LNCaP clone FGC (cell line): Measurements from ENCODE around the gene GREM2.
A peak's percentile ranks its signal among the peaks of the same experiment; 100 is the strongest.

ENCODE experiments used
- DNase-seq: peaks from one replicate; pipeline ENCODE4 v3.0.0-alpha.2; 2011; ENCODE audit warnings: low read depth
- H3K4me3 ChIP-seq: 2 replicates; pipeline ENCODE4 v1.5.1; 2011; ENCODE audit warnings: mild to moderate bottlenecking, low read depth, low read length, control low read depth
- TF ChIP-seq, protein P1 (sequence below): IDR thresholded peaks from 2 replicates; pipeline ENCODE4 v1.5.1; 2012; ENCODE audit warnings: mild to moderate bottlenecking; ENCODE audit not compliant: control insufficient read depth, insufficient read depth; ENCODE audit errors: extremely low read depth

Gene GREM2

GRCh38 chr1:240497908-240498307, 114.0 kb downstream of the GREM2 start:
- no peak for DNase-seq
- H3K4me3 ChIP-seq = no peak overlapping the region
- TF ChIP-seq, protein P1, sequence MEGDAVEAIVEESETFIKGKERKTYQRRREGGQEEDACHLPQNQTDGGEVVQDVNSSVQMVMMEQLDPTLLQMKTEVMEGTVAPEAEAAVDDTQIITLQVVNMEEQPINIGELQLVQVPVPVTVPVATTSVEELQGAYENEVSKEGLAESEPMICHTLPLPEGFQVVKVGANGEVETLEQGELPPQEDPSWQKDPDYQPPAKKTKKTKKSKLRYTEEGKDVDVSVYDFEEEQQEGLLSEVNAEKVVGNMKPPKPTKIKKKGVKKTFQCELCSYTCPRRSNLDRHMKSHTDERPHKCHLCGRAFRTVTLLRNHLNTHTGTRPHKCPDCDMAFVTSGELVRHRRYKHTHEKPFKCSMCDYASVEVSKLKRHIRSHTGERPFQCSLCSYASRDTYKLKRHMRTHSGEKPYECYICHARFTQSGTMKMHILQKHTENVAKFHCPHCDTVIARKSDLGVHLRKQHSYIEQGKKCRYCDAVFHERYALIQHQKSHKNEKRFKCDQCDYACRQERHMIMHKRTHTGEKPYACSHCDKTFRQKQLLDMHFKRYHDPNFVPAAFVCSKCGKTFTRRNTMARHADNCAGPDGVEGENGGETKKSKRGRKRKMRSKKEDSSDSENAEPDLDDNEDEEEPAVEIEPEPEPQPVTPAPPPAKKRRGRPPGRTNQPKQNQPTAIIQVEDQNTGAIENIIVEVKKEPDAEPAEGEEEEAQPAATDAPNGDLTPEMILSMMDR = no peak

DNA sequence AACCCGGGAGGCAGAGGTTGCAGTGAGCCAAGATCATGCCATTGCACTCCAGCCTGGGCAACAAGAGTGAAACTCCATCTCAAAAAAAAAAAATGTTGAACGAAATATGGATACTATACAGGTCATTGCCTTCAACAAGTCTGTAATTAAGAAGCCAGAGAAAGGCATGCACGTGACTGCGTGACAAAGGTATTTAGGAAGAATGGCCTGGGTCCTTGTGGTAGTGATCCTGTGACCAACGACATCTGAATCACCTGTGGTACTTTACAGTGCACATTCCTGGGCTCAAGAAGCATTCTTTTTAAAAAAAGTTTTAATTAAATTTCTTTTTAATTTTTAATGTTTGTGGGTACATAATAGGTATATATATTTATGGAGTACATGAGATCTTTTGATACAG, 115.0 kb downstream of the GREM2 start:
- no peak overlapping the region for H3K4me3 ChIP-seq
- TF ChIP-seq, protein P1 = no peak
- DNase-seq = no peak

DNA sequence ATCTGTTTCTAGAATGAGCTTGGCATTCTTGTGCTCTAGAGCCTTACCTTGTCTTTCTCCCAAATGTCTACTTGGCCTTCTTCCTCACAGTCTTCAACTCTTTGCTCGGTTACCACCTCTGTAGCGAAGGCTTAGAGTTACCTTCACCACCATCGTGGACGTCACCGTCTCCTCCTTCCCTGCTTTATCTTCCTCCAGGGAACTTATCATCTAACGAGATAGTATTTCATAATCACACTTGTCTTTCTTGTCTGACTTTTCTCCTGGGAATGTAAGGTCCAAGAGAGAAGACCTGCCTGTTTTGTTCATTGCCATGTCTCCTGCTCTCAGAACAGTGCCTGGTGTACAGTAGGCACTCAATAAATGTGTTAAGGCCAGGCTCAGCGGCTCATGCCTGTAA, 115.6 kb downstream of the GREM2 start:
- TF ChIP-seq, protein P1 = no peak
- no peak for DNase-seq

GRCh38 chr1:240495601-240496000, 116.4 kb downstream of the GREM2 start:
- TF ChIP-seq, protein P1 = no peak
- no peak overlapping the region for H3K4me3 ChIP-seq
- DNase-seq = no peak

More for the DNA sequence above, 115.6 kb downstream of the GREM2 start:
- H3K4me3 ChIP-seq = no peak overlapping the region

GRCh38 chr1:240492832-240493440, 119.0 kb downstream of the GREM2 start:
- TF ChIP-seq, protein P1 = peak; percentile 29
- peak; percentile 17 for DNase-seq
- H3K4me3 ChIP-seq = no peak overlapping the region

GRCh38 chr1:240491796-240492195, 120.2 kb downstream of the GREM2 start:
- no peak for DNase-seq
- H3K4me3 ChIP-seq = no peak overlapping the region
- TF ChIP-seq, protein P1 = no peak

GRCh38 chr1:240491156-240491555, 120.8 kb downstream of the GREM2 start:
- no peak overlapping the region for H3K4me3 ChIP-seq
- TF ChIP-seq, protein P1 = no peak
- DNase-seq = no peak
